IgD-negative memory B cell (primary cell): ENCODE results near the gene ADAP1. TPM values are rescaled to one million over a fixed set of nuclear protein-coding genes. Genes with fewer than 3 reads are reported as not detected.

Source experiments
- H3K27ac Mint-ChIP-seq, 3 donors: one replicate each; pipeline ENCODE4 v1.8.0; 2020 to 2022; ENCODE audit warnings: mild to moderate bottlenecking in 3 of 3, mixed read lengths in 3 of 3, moderate library complexity in 1 of 3
- H3K27me3 Mint-ChIP-seq: one replicate; pipeline ENCODE4 v1.8.0; 2021; ENCODE audit warnings: mixed read lengths
- H3K36me3 Mint-ChIP-seq: one replicate; pipeline ENCODE4 v1.8.0; 2020; ENCODE audit warnings: mild to moderate bottlenecking, mixed read lengths
- H3K4me1 Mint-ChIP-seq, 3 donors: one replicate each; pipeline ENCODE4 v1.8.0; 2020 to 2022; ENCODE audit warnings: mixed read lengths in 3 of 3, mild to moderate bottlenecking in 1 of 3
- H3K4me3 Mint-ChIP-seq, 4 donors: one replicate each; pipeline ENCODE4 v1.8.0; 2020 to 2022; ENCODE audit warnings: mild to moderate bottlenecking in 4 of 4, mixed read lengths in 4 of 4, moderate library complexity in 3 of 4
- H3K9me3 Mint-ChIP-seq, 3 donors: one replicate each; pipeline ENCODE4 v1.8.0; 2020 to 2021; ENCODE audit warnings: mixed read lengths in 3 of 3, mild to moderate bottlenecking in 1 of 3
- polyA plus RNA-seq: library from polyadenylated mRNA; unstranded; fragments of 300-500 nt; fragmentation: Illumina TruSeq; gene quantifications from one replicate; pipeline ENCODE4 v1.2.3, GENCODE V29; 2021

ADAP1 gene
- polyA plus RNA-seq, 1 donor from 2014 or later: 6.4 TPM

GRCh38 chr7:991729-992656 lies 37.5 kb upstream of the ADAP1 start:
- Mint-ChIP-seq H3K4me1 (peaks cover 3 to 6% (median 3%) of the 10 kb centered on the region in 3 donors), H3K27ac (no peak overlapping the region), H3K36me3 (peaks cover 2% of the 10 kb centered on the region), H3K4me3 (no peak overlapping the region), H3K9me3 (no peaks in the 10 kb centered on the region), H3K27me3 (peaks cover 5% of the 10 kb centered on the region)

- Mint-ChIP-seq H3K27ac (no peak overlapping the region), H3K36me3 (peaks cover 2% of the 10 kb centered on the region), H3K4me1 (peaks cover 3 to 6% (median 3%) of the 10 kb centered on the region in 3 donors), H3K9me3 (no peaks in the 10 kb centered on the region), H3K4me3 (no peak overlapping the region), H3K27me3 (peaks cover 11% of the 10 kb centered on the region)
These were observed 36.7 kb upstream of the ADAP1 start for GRCh38 chr7:990933-991728.

GRCh38 chr7:990352-990932 lies 36.0 kb upstream of the ADAP1 start:
- Mint-ChIP-seq H3K27ac (no peak overlapping the region), H3K4me1 (peaks cover 3 to 6% (median 3%) of the 10 kb centered on the region in 3 donors), H3K4me3 (no peak overlapping the region), H3K9me3 (no peaks in the 10 kb centered on the region), H3K36me3 (peaks cover 2% of the 10 kb centered on the region), H3K27me3 (peaks cover 14% of the 10 kb centered on the region)

- Mint-ChIP-seq H3K4me3 (no peak overlapping the region), H3K9me3 (no peaks in the 10 kb centered on the region), H3K27ac (no peak overlapping the region), H3K27me3 (peaks cover 14% of the 10 kb centered on the region), H3K4me1 (peaks cover 2 to 3% (median 3%) of the 10 kb centered on the region in 3 donors), H3K36me3 (no peaks in the 10 kb centered on the region)
These were observed 34.6 kb upstream of the ADAP1 start for GRCh38 chr7:988963-989529.

GRCh38 chr7:988426-988911 lies 34.0 kb upstream of the ADAP1 start:
- H3K9me3 Mint-ChIP-seq: no peaks in the 10 kb centered on the region
- no peak overlapping the region for H3K27ac Mint-ChIP-seq
- peaks cover 14% of the 10 kb centered on the region for H3K27me3 Mint-ChIP-seq
- no peaks in the 10 kb centered on the region for H3K36me3 Mint-ChIP-seq
- H3K4me1 Mint-ChIP-seq: peaks cover 2 to 3% (median 3%) of the 10 kb centered on the region in 3 donors
- H3K4me3 Mint-ChIP-seq: peak overlapping the region in 1 of 4 donors; percentile 8

GRCh38 chr7:987909-988308 lies 33.4 kb upstream of the ADAP1 start:
- Mint-ChIP-seq H3K36me3 (no peaks in the 10 kb centered on the region), H3K9me3 (no peaks in the 10 kb centered on the region), H3K4me1 (peaks cover 0 to under 1% (median under 1%) of the 10 kb centered on the region in 3 donors), H3K27me3 (peaks cover 11% of the 10 kb centered on the region), H3K27ac (no peak overlapping the region), H3K4me3 (no peak overlapping the region)

- Mint-ChIP-seq H3K4me1 (no peaks in the 10 kb centered on the region), H3K36me3 (no peaks in the 10 kb centered on the region), H3K27me3 (peaks cover 11% of the 10 kb centered on the region), H3K27ac (no peak overlapping the region), H3K9me3 (no peaks in the 10 kb centered on the region), H3K4me3 (no peak overlapping the region)
These were observed 32.6 kb upstream of the ADAP1 start for GRCh38 chr7:986766-987751.

- peaks cover 10% of the 10 kb centered on the region for H3K27me3 Mint-ChIP-seq
- no peaks in the 10 kb centered on the region for H3K4me1 Mint-ChIP-seq
- H3K4me3 Mint-ChIP-seq: no peak overlapping the region
- H3K36me3 Mint-ChIP-seq: no peaks in the 10 kb centered on the region
- H3K9me3 Mint-ChIP-seq: no peaks in the 10 kb centered on the region
- no peak overlapping the region for H3K27ac Mint-ChIP-seq
These were observed 31.6 kb upstream of the ADAP1 start for GRCh38 chr7:985915-986741.

GRCh38 chr7:985127-985416 lies 30.6 kb upstream of the ADAP1 start:
- no peaks in the 10 kb centered on the region for H3K9me3 Mint-ChIP-seq
- peaks cover 0 to 3% (median 3%) of the 10 kb centered on the region in 3 donors for H3K4me1 Mint-ChIP-seq
- H3K36me3 Mint-ChIP-seq: no peaks in the 10 kb centered on the region
- no peak overlapping the region for H3K27ac Mint-ChIP-seq
- peaks cover 11% of the 10 kb centered on the region for H3K27me3 Mint-ChIP-seq
- no peak overlapping the region for H3K4me3 Mint-ChIP-seq

- Mint-ChIP-seq H3K27me3 (peaks cover 11% of the 10 kb centered on the region), H3K4me1 (peaks cover 0 to 3% (median 3%) of the 10 kb centered on the region in 3 donors), H3K4me3 (no peak overlapping the region), H3K36me3 (no peaks in the 10 kb centered on the region), H3K27ac (no peak overlapping the region), H3K9me3 (no peaks in the 10 kb centered on the region)
These were observed 30.1 kb upstream of the ADAP1 start for GRCh38 chr7:984361-985126.

GRCh38 chr7:983616-984071 lies 29.2 kb upstream of the ADAP1 start:
- Mint-ChIP-seq H3K36me3 (no peaks in the 10 kb centered on the region), H3K27ac (no peak overlapping the region), H3K4me3 (no peak overlapping the region), H3K27me3 (peaks cover 11% of the 10 kb centered on the region), H3K4me1 (peaks cover 0 to 3% (median 3%) of the 10 kb centered on the region in 3 donors), H3K9me3 (no peaks in the 10 kb centered on the region)

- no peaks in the 10 kb centered on the region for H3K36me3 Mint-ChIP-seq
- no peak within 1 kb of the TSS for H3K4me3 Mint-ChIP-seq
- H3K27ac Mint-ChIP-seq: no peak within 1 kb of the TSS
- no peaks in the 10 kb centered on the region for H3K9me3 Mint-ChIP-seq
- peaks cover 11% of the 10 kb centered on the region for H3K27me3 Mint-ChIP-seq
- H3K4me1 Mint-ChIP-seq: peaks cover 0 to 3% (median 3%) of the 10 kb centered on the region in 3 donors
These were observed 28.6 kb upstream of the ADAP1 start, which contains the start of gene CYP2W1 for GRCh38 chr7:983004-983615. CYP2W1 (plus strand) TSS chr7:983181; CDS start chr7:983212, 31 bp downstream.
